Activated naive CD8-positive, alpha-beta T cell treated with anti-CD3 and anti-CD28 coated beads for 36 hours (primary cell): ENCODE measurements around the gene HERC3. TPM values are rescaled to one million over a fixed set of nuclear protein-coding genes. Genes with fewer than 3 reads are reported as not detected.
"Not testable (repeated sequence)": the region's sequence is repeated elsewhere in the genome, so short reads cannot be mapped to it uniquely, and the experiment has no call there.

Experiments
- DNase-seq: peaks from one replicate; pipeline ENCODE4 v3.0.0; 2021
- H3K27ac Mint-ChIP-seq: one replicate; pipeline ENCODE4 v1.8.0; 2022; ENCODE audit warnings: mild to moderate bottlenecking, moderate library complexity, mixed read lengths
- H3K27me3 Mint-ChIP-seq: one replicate; pipeline ENCODE4 v1.8.0; 2022; ENCODE audit warnings: mild to moderate bottlenecking, mixed read lengths
- H3K36me3 Mint-ChIP-seq: one replicate; pipeline ENCODE4 v1.8.0; 2021; ENCODE audit warnings: mild to moderate bottlenecking, mixed read lengths
- H3K4me1 Mint-ChIP-seq: one replicate; pipeline ENCODE4 v1.8.0; 2021; ENCODE audit warnings: mixed read lengths
- H3K4me3 Mint-ChIP-seq: one replicate; pipeline ENCODE4 v1.8.0; 2022; ENCODE audit warnings: mild to moderate bottlenecking, moderate library complexity, mixed read lengths
- H3K9me3 Mint-ChIP-seq: one replicate; pipeline ENCODE4 v1.8.0; 2022; ENCODE audit warnings: mixed read lengths
- total RNA-seq, 2 experiments: library from RNA; stranded (reverse); gene quantifications; one replicate each; pipeline ENCODE4 v1.2.3, GENCODE V29; 2021

HERC3 gene
- total RNA-seq, 2 experiments from 2014 or later, result 39.4 to 42.6 TPM

DNA sequence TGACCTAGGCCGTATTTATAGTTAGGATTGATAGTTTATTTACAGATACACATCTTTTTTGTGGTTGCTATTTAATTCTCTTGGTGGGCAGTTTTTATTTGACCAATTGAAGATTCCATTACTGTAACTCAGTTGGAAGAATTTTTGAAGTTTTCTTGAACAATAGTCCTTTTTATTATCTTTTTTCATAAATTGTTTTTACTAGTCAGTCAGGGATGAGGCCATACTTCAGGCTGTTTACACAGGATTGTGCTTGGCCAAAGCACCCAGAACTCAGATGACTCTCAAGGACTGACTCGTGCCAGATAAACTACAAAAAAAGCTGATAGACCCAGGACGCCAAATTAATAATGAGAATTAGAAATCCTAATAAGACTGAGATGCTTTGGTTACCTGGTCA lies 7.0 kb downstream of the HERC3 start:
- Mint-ChIP-seq H3K4me1 (peaks cover 58% of the 10 kb centered on the region), H3K27me3 (no peaks in the 10 kb centered on the region), H3K9me3 (peaks cover under 1% of the 10 kb centered on the region), H3K27ac (peak overlapping the region; percentile 21), H3K36me3 (peaks cover 51% of the 10 kb centered on the region), H3K4me3 (peak overlapping the region; percentile 23)
- no peak for DNase-seq

DNA sequence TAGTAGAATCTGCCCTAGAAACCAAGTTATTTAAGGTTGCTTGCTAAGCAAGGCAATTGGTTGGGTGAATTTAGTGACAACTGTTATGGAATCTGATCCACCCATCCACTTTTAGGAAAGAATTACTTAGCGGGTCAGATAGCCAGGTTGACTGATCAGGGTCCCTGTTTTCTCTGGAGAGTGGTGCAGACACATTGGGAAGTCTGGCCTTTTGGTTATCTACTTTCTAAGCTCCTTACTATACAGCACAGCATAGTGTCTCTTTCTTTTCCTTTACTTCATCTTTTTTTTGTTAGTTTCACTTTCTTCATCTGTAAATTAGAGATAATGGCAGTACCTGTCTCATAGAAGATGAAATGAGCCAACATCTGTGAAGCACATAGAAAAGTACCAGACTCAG lies 7.4 kb downstream of the HERC3 start:
- Mint-ChIP-seq H3K27me3 (no peaks in the 10 kb centered on the region), H3K4me1 (peaks cover 58% of the 10 kb centered on the region), H3K4me3 (peak overlapping the region; percentile 22), H3K9me3 (peaks cover 2% of the 10 kb centered on the region), H3K36me3 (peaks cover 51% of the 10 kb centered on the region), H3K27ac (peak overlapping the region; percentile 47)
- no peak for DNase-seq

- Mint-ChIP-seq H3K36me3 (peaks cover 53% of the 10 kb centered on the region), H3K27me3 (no peaks in the 10 kb centered on the region), H3K9me3 (peaks cover 2% of the 10 kb centered on the region), H3K4me3 (no peak overlapping the region), H3K27ac (no peak overlapping the region), H3K4me1 (peaks cover 61% of the 10 kb centered on the region)
- no peak for DNase-seq
Measured at GRCh38 chr4:88600176-88600838, 8.0 kb downstream of the HERC3 start.

DNA sequence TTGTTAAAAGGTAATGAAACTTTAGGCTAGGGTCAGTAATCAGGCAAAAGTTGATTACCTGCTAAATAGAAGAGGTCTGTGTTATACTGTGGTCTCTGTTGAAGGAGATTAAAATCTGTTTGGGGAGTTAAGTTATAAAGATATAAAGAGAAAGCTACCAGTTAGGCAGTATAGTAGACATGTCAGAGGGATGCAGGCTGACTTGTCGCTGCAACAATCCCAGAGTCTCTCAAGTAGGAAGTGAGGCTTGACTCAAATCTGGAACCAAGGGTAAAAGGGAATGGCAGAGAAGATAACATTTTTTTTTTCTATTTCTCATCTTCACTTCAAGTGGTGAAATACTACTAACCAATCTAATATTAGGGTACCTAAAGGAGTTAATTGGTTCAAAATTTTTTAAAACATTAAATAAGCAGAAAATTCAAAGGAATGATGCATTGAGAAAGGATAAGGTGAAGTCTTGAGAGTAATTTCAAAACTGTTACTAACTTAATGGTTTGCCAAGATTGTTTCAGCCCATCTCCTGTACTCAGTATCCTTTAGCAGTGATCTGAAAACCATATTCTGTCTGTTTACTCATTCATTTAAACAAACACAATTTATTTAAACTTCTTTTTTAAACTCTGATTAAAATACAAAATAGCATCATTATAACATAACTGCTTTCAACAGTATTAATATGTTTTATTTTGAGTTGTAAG lies 12.8 kb downstream of the HERC3 start:
- H3K4me1 Mint-ChIP-seq, result peaks cover 44% of the 10 kb centered on the region
- H3K9me3 Mint-ChIP-seq, result peaks cover 12% of the 10 kb centered on the region
- peak overlapping the region; percentile 60 for H3K27ac Mint-ChIP-seq
- no peak overlapping the region for H3K4me3 Mint-ChIP-seq
- peaks cover 70% of the 10 kb centered on the region for H3K36me3 Mint-ChIP-seq
- DNase-seq, result no peak
- H3K27me3 Mint-ChIP-seq, result no peaks in the 10 kb centered on the region

GRCh38 chr4:88605736-88606135 lies 13.5 kb downstream of the HERC3 start:
- Mint-ChIP-seq H3K4me3 (no peak overlapping the region), H3K36me3 (peaks cover 71% of the 10 kb centered on the region), H3K27me3 (no peaks in the 10 kb centered on the region), H3K4me1 (peaks cover 43% of the 10 kb centered on the region), H3K27ac (no peak overlapping the region), H3K9me3 (peaks cover 15% of the 10 kb centered on the region)
- DNase-seq, result no peak

- Mint-ChIP-seq H3K36me3 (peaks cover 76% of the 10 kb centered on the region), H3K27ac (no peak overlapping the region), H3K4me3 (no peak overlapping the region), H3K4me1 (peaks cover 45% of the 10 kb centered on the region), H3K27me3 (no peaks in the 10 kb centered on the region), H3K9me3 (peaks cover 15% of the 10 kb centered on the region)
- DNase-seq, result no peak
Measured at GRCh38 chr4:88606832-88607231, 14.6 kb downstream of the HERC3 start.

- peaks cover 68% of the 10 kb centered on the region for H3K4me1 Mint-ChIP-seq
- peak overlapping the region; percentile 86 for H3K27ac Mint-ChIP-seq
- peak overlapping the region; percentile 16 for H3K4me3 Mint-ChIP-seq
- DNase-seq, result no peak
- peaks cover 70% of the 10 kb centered on the region for H3K36me3 Mint-ChIP-seq
- peaks cover 13% of the 10 kb centered on the region for H3K9me3 Mint-ChIP-seq
- H3K27me3 Mint-ChIP-seq, result no peaks in the 10 kb centered on the region
Measured at GRCh38 chr4:88609387-88609786, 17.1 kb downstream of the HERC3 start.

DNA sequence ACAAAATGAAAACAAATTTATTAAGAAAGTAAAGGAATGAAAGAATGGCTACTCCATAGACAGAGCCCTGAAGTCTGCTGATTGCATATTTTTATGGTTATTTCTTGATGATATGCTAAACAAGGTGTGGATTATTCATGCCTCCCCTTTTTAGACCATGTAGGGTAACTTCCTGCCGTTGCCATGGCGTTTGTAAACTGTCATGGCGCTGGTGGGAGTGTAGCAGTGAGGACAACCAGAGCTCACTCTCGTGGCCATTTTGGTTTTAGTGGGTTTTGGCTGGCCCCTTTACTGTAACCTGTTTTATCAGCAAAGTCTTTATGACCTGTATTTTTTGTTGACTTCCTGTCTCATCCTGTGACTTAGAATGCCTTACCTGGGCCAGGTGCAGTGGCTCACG lies 17.5 kb downstream of the HERC3 start:
- peaks cover 13% of the 10 kb centered on the region for H3K9me3 Mint-ChIP-seq
- not testable (repeated sequence) for H3K27me3 Mint-ChIP-seq, H3K4me3 Mint-ChIP-seq
- peak overlapping the region; percentile 86 for H3K27ac Mint-ChIP-seq
- peak; percentile 28 for DNase-seq
- peaks cover 68% of the 10 kb centered on the region for H3K4me1 Mint-ChIP-seq
- H3K36me3 Mint-ChIP-seq, result peaks cover 68% of the 10 kb centered on the region

GRCh38 chr4:88610771-88611170 lies 18.5 kb downstream of the HERC3 start:
- H3K27ac Mint-ChIP-seq, result peak overlapping the region; percentile 87
- H3K9me3 Mint-ChIP-seq, result peaks cover 11% of the 10 kb centered on the region
- H3K4me1 Mint-ChIP-seq, result peaks cover 61% of the 10 kb centered on the region
- no peak overlapping the region for H3K4me3 Mint-ChIP-seq
- peaks cover 67% of the 10 kb centered on the region for H3K36me3 Mint-ChIP-seq
- DNase-seq, result no peak
- H3K27me3 Mint-ChIP-seq, result no peaks in the 10 kb centered on the region

GRCh38 chr4:88613417-88613875 lies 21.2 kb downstream of the HERC3 start:
- Mint-ChIP-seq H3K27ac (peak overlapping the region; percentile 87), H3K36me3 (peaks cover 47% of the 10 kb centered on the region), H3K4me1 (peaks cover 70% of the 10 kb centered on the region), H3K27me3 (no peaks in the 10 kb centered on the region), H3K4me3 (peak overlapping the region; percentile 58), H3K9me3 (peaks cover 3% of the 10 kb centered on the region)
- DNase-seq, result peak; percentile 16

DNA sequence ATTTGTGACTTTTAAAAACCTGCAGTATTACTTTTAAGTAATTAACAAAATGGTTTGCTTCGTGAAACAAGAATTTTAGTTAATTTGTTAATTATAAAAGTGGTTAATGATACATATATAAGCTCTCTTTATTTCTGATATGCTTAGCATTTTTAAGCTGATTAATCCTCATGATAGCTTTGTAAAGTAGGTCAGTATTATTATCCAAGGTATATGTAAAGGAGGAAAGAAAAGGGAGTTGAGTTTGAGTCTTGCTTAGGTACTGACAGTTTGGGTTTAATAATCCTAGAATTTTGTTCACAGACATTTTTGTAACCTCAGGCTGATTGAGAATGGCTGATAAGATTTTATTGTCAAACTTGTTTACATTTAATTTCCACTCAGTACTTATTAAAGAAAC lies 21.8 kb downstream of the HERC3 start:
- H3K27me3 Mint-ChIP-seq, result no peaks in the 10 kb centered on the region
- H3K36me3 Mint-ChIP-seq, result peaks cover 45% of the 10 kb centered on the region
- peaks cover 3% of the 10 kb centered on the region for H3K9me3 Mint-ChIP-seq
- peak overlapping the region; percentile 87 for H3K27ac Mint-ChIP-seq
- DNase-seq, result no peak
- no peak overlapping the region for H3K4me3 Mint-ChIP-seq
- H3K4me1 Mint-ChIP-seq, result peaks cover 70% of the 10 kb centered on the region

- no peak overlapping the region for H3K4me3 Mint-ChIP-seq
- H3K9me3 Mint-ChIP-seq, result no peaks in the 10 kb centered on the region
- DNase-seq, result no peak
- H3K27ac Mint-ChIP-seq, result no peak overlapping the region
- no peaks in the 10 kb centered on the region for H3K27me3 Mint-ChIP-seq
- peaks cover 25% of the 10 kb centered on the region for H3K36me3 Mint-ChIP-seq
- H3K4me1 Mint-ChIP-seq, result peaks cover 57% of the 10 kb centered on the region
Measured at GRCh38 chr4:88616275-88617150, 24.2 kb downstream of the HERC3 start.

- no peak overlapping the region for H3K4me3 Mint-ChIP-seq
- no peaks in the 10 kb centered on the region for H3K27me3 Mint-ChIP-seq
- no peak for DNase-seq
- peaks cover 38% of the 10 kb centered on the region for H3K4me1 Mint-ChIP-seq
- H3K36me3 Mint-ChIP-seq, result peaks cover 37% of the 10 kb centered on the region
- peaks cover 6% of the 10 kb centered on the region for H3K9me3 Mint-ChIP-seq
- no peak overlapping the region for H3K27ac Mint-ChIP-seq
Measured at GRCh38 chr4:88618782-88619485, 26.7 kb downstream of the HERC3 start.

DNA sequence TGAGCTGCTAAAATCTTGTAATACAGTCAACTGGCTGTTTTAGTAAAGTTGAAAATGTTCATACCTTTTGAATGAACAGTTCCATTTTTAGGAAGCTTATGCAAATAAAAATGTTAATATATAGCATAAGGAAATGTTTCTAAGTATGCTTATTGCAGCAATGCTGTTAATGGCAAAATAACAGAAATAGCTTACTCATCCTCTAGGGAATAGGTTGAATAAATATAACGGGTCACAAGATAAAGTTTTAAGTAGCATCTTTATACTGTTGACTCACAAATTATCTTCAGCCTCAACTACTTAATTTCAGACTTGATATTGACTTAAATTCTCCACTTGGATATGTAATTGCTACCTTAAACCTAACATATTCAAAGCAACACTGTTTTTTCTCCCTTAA lies 27.7 kb downstream of the HERC3 start:
- Mint-ChIP-seq H3K9me3 (peaks cover 10% of the 10 kb centered on the region), H3K4me1 (peaks cover 29% of the 10 kb centered on the region), H3K36me3 (peaks cover 43% of the 10 kb centered on the region), H3K27ac (no peak overlapping the region), H3K4me3 (no peak overlapping the region), H3K27me3 (no peaks in the 10 kb centered on the region)
- DNase-seq, result no peak
